SK-N-SH (cell line): ENCODE results near the gene SORCS3. TPM values are rescaled to one million over a fixed set of nuclear protein-coding genes. Genes with fewer than 3 reads are reported as not detected.
A peak's percentile ranks its signal among the peaks of the same experiment; 100 is the strongest.

ENCODE experiments used
- CTCF ChIA-PET: fragments of 300-600, 350-600 bp; formaldehyde crosslinking; extraction: SDS; loops from one replicate; lab custom pipeline; 2021; lab: Yijun Ruan, JAX
- POLR2A ChIA-PET: fragments of 350-600 bp; sonication (Branson Sonifier 250); formaldehyde crosslinking; extraction: SDS; loops from one replicate; lab custom pipeline; 2020; ENCODE audit warnings: antibody characterized with exemption, inconsistent platforms; lab: Yijun Ruan, JAX
- DNase-seq: peaks from one replicate; pipeline ENCODE4 v3.0.0; 2012
- H2AFZ ChIP-seq: fragments of 200-600 bp; sonication (generic); 2 replicates; pipeline ENCODE4 v1.8.1; 2016; ENCODE audit warnings: antibody characterized with exemption, mild to moderate bottlenecking, low read depth
- H3F3A ChIP-seq: fragments of 200-600 bp; sonication (generic); replicated peaks from 2 replicates; pipeline ENCODE3; 2016; ENCODE audit warnings: antibody characterized with exemption, mild to moderate bottlenecking; ENCODE audit not compliant: insufficient read depth
- H3K27ac ChIP-seq, 2 experiments: fragments of 200-500 bp in 1 of 2; fragments of 200-600 bp in 1 of 2; sonication (Bioruptor generic) in 1 of 2; sonication (generic), shearing (Covaris generic) in 1 of 2; 2 replicates each; pipeline versions ENCODE4 v1.5.1 to v1.6.1; 2014 to 2016; ENCODE audit warnings: low read depth in 2 of 2, inconsistent platforms in 1 of 2, low read length in 1 of 2, mild to moderate bottlenecking in 1 of 2, mixed read lengths in 1 of 2
- H3K27me3 ChIP-seq: fragments of 200-600 bp; sonication (generic), shearing (Covaris generic); 2 replicates; pipeline ENCODE4 v1.6.1; 2016; ENCODE audit warnings: mixed run types; ENCODE audit not compliant: insufficient read depth
- H3K36me3 ChIP-seq, 2 experiments: fragments of 200-500 bp in 1 of 2; fragments of 200-600 bp in 1 of 2; sonication (Bioruptor generic) in 1 of 2; sonication (generic) in 1 of 2; replicated peaks in 1 of 2; 2 replicates each; pipeline versions ENCODE3 to v1.5.1; 2014 to 2016; ENCODE audit warnings: low read length in 1 of 2, mild to moderate bottlenecking in 1 of 2; ENCODE audit not compliant: insufficient read depth in 2 of 2, control insufficient read depth in 1 of 2
- H3K4me1 ChIP-seq, 2 experiments: fragments of 200-500 bp in 1 of 2; fragments of 200-600 bp in 1 of 2; sonication (Bioruptor generic) in 1 of 2; sonication (generic), shearing (Covaris generic) in 1 of 2; 2 replicates each; pipeline versions ENCODE4 v1.5.1 to v1.6.1; 2014 to 2016; ENCODE audit warnings: low read depth in 1 of 2, low read length in 1 of 2, mixed run types in 1 of 2; ENCODE audit not compliant: insufficient read depth in 2 of 2, control insufficient read depth in 1 of 2
- H3K4me2 ChIP-seq: fragments of 200-600 bp; sonication (generic), shearing (Covaris generic); 2 replicates; pipeline ENCODE4 v1.6.1; 2017; ENCODE audit warnings: mixed run types
- H3K4me3 ChIP-seq, 2 experiments: fragments of 200-500 bp in 1 of 2; fragments of 200-600 bp in 1 of 2; sonication (Bioruptor generic) in 1 of 2; sonication (generic), shearing (Covaris generic) in 1 of 2; 2 replicates each; pipeline versions ENCODE4 v1.5.1 to v1.8.1; 2014 to 2016; ENCODE audit warnings: low read depth in 2 of 2, inconsistent platforms in 1 of 2, low read length in 1 of 2, mild to moderate bottlenecking in 1 of 2, mixed read lengths in 1 of 2, moderate library complexity in 1 of 2
- H3K79me2 ChIP-seq: fragments of 200-600 bp; sonication (generic); 2 replicates; pipeline ENCODE4 v1.8.1; 2017; ENCODE audit warnings: mild to moderate bottlenecking; ENCODE audit not compliant: insufficient read depth
- H3K9ac ChIP-seq: fragments of 200-600 bp; sonication (generic); 2 replicates; pipeline ENCODE4 v1.6.1; 2017; ENCODE audit warnings: mixed run types
- H3K9me2 ChIP-seq: fragments of 200-600 bp; sonication (generic); 2 replicates; pipeline ENCODE4 v1.6.1; 2017; ENCODE audit warnings: mixed run types
- H3K9me3 ChIP-seq: fragments of 200-600 bp; sonication (generic); 2 replicates; pipeline ENCODE4 v1.6.1; 2017; ENCODE audit warnings: mixed run types, mild to moderate bottlenecking, moderate library complexity
- H4K20me1 ChIP-seq: fragments of 200-600 bp; sonication (generic); 2 replicates; pipeline ENCODE4 v1.6.1; 2017; ENCODE audit warnings: mild to moderate bottlenecking, mixed run types; ENCODE audit not compliant: insufficient read depth
- CHD2 ChIP-seq: fragments of 150-350 bp; IDR thresholded peaks from 2 replicates; pipeline ENCODE4 v1.6.1; 2018; ENCODE audit warnings: low read length; ENCODE audit not compliant: partially characterized antibody
- FOXJ3 ChIP-seq: sonication (generic); formaldehyde crosslinking; IDR thresholded peaks from 2 replicates; pipeline ENCODE4 v1.5.1; 2020; ENCODE audit warnings: mild to moderate bottlenecking, missing genetic modification reagents
- FOXM1 ChIP-seq: IDR thresholded peaks from 2 replicates; pipeline ENCODE4 v1.4.0; 2012; ENCODE audit warnings: low read depth, mild to moderate bottlenecking
- GABPA ChIP-seq: IDR thresholded peaks from 2 replicates; pipeline ENCODE4 v1.4.0; 2012; ENCODE audit warnings: low read depth, mild to moderate bottlenecking
- GATA2 ChIP-seq: sonication (generic); formaldehyde crosslinking; IDR thresholded peaks from 2 replicates; pipeline ENCODE4 v1.5.0; 2020; ENCODE audit warnings: mild to moderate bottlenecking, missing genetic modification reagents
- MEF2A ChIP-seq: IDR thresholded peaks from 2 replicates; pipeline ENCODE4 v1.4.0; 2012; ENCODE audit warnings: low read depth, borderline replicate concordance
- NFIC ChIP-seq: IDR thresholded peaks from 2 replicates; pipeline ENCODE4 v1.4.0; 2012; ENCODE audit warnings: borderline replicate concordance
- POLR2AphosphoS5 ChIP-seq: IDR thresholded peaks from 2 replicates; pipeline ENCODE4 v1.6.1; 2012; ENCODE audit warnings: low read depth, low read length
- RAD21 ChIP-seq: IDR thresholded peaks from 2 replicates; pipeline ENCODE4 v1.6.1; 2012; ENCODE audit warnings: mild to moderate bottlenecking, low read length
- SMC3 ChIP-seq: IDR thresholded peaks from 2 replicates; pipeline ENCODE4 v1.6.1; 2012; ENCODE audit warnings: low read depth, low read length, improper control_type of control experiment
- TEAD4 ChIP-seq: IDR thresholded peaks from 2 replicates; pipeline ENCODE4 v1.4.0; 2012; ENCODE audit warnings: mild to moderate bottlenecking, borderline replicate concordance; ENCODE audit not compliant: insufficient read depth
- WGBS: methylation state at CpG from one replicate; pipeline ENCODE4 v1.1.6; 2017; ENCODE audit warnings: low lambda C conversion rate; 5-methylcytosine and 5-hydroxymethylcytosine counted together
- polyA plus RNA-seq, 3 experiments: library from polyadenylated mRNA; depleted of rRNA; stranded (reverse); fragments of >200 nt; gene quantifications; 2 replicates each; pipeline ENCODE4 v1.2.3, GENCODE V29; 2012
- TF ChIP-seq, protein P1 (sequence below): fragments of 150-350 bp; IDR thresholded peaks from 2 replicates; pipeline ENCODE4 v1.6.1; 2017; ENCODE audit warnings: antibody characterized with exemption, low read length, low read depth, borderline replicate concordance
- TF ChIP-seq, protein P2 (sequence below): IDR thresholded peaks from 2 replicates; pipeline ENCODE4 v1.4.0; 2012; ENCODE audit warnings: low read depth
- TF ChIP-seq, protein P3 (sequence below): fragments of 200-600 bp; sonication (generic); IDR thresholded peaks from 2 replicates; pipeline ENCODE4 v1.6.1; 2017; ENCODE audit warnings: antibody characterized with exemption, mild to moderate bottlenecking, moderate library complexity
- TF ChIP-seq, protein P4 (sequence below): IDR thresholded peaks from 2 replicates; pipeline ENCODE4 v1.4.0; 2012; ENCODE audit warnings: low read depth, borderline replicate concordance

Gene SORCS3
- polyA plus RNA-seq, 1 of the 3 experiments (the other 2 are of a cell fraction), result not detected

DNA sequence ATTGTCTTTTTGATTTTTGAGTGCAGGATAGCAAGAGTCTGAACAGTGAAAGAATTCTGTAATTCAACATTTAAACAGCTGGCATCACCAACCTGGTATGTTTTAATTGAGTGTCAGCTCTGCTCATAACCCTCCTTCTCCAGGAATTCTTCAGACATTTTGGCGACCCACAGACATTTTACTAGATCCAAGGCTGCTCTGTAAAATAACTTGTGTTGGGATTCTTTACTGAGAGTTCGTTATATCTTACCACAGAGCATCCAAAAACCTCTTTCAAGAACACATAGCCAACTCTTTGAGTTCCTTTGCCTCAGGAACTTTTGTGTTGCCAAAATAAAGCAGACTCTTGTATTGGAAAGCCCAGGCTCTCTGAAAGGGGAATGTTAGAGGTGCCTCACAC lies 27.7 kb upstream of the SORCS3 start:
- Histone ChIP-seq H3K36me3 (no peaks in the 10 kb centered on the region), H4K20me1 (no peaks in the 10 kb centered on the region), H3K9me2 (no peaks in the 10 kb centered on the region), H3K9me3 (no peaks in the 10 kb centered on the region), H3K27me3 (no peaks in the 10 kb centered on the region), H3K4me2 (no peak overlapping the region), H3F3A (no peaks in the 10 kb centered on the region), H3K4me3 (no peak overlapping the region), H3K79me2 (no peaks in the 10 kb centered on the region), H3K9ac (no peak overlapping the region), H2AFZ (no peak overlapping the region), H3K27ac (no peak overlapping the region), H3K4me1 (no peaks in the 10 kb centered on the region; a peak in 1 of 4 replicates)
- TF ChIP-seq GABPA, result no peak
- TF ChIP-seq GATA2, result no peak
- no peak for TF ChIP-seq SMC3
- TF ChIP-seq, protein P1, sequence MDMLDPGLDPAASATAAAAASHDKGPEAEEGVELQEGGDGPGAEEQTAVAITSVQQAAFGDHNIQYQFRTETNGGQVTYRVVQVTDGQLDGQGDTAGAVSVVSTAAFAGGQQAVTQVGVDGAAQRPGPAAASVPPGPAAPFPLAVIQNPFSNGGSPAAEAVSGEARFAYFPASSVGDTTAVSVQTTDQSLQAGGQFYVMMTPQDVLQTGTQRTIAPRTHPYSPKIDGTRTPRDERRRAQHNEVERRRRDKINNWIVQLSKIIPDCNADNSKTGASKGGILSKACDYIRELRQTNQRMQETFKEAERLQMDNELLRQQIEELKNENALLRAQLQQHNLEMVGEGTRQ, result no peak
- no peak for TF ChIP-seq TEAD4
- TF ChIP-seq, protein P2, sequence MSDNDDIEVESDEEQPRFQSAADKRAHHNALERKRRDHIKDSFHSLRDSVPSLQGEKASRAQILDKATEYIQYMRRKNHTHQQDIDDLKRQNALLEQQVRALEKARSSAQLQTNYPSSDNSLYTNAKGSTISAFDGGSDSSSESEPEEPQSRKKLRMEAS, result no peak
- TF ChIP-seq FOXM1, result no peak
- TF ChIP-seq CHD2, result no peak
- DNase-seq, result no peak
- CTCF ChIA-PET, result interaction anchor here (0.7 to 10.3 kb wide), 15 partner anchors 9 to 322 kb away, joined by 3 to 111 read pairs (median 4); partner anchors contain the start of gene SORCS3
- POLR2A ChIA-PET, result no interaction called here
- WGBS, result 32% methylated on average over 2 of the region's 2 CpGs

DNA sequence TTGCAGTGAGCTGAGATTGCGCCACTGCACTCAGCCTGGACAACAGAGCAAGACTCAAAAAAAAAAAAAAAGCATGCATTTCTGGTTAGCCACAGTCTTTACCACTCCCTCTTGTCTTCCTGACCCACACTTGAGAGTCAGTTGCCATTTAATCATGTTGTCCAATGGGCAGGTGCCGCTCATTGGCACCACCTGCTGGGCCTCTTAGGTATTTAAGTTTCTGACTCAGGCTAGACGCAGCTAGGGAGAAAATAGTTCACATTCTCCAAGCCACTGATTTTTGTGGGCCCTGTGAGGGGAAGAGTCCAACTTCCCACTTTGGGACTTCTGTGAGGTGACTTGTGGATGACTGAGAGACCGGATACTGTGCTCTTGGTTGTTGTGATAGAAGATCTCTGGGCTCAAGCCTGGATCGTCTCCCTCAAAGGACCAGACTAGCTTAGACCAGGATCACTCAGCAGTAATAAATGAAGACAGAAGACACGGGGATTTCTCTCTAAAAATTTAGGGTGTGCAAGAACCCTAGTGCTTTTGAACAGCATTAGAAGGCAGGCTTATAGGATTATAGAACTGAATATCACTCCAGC lies 26.8 kb upstream of the SORCS3 start:
- Histone ChIP-seq H3K9me2 (no peaks in the 10 kb centered on the region), H3F3A (no peaks in the 10 kb centered on the region), H3K4me2 (no peak overlapping the region), H4K20me1 (no peaks in the 10 kb centered on the region), H3K9ac (no peak overlapping the region), H3K4me3 (no peak overlapping the region), H2AFZ (no peak overlapping the region), H3K9me3 (no peaks in the 10 kb centered on the region), H3K79me2 (no peaks in the 10 kb centered on the region), H3K36me3 (no peaks in the 10 kb centered on the region), H3K27me3 (no peaks in the 10 kb centered on the region; the same call in 1 of the 2 replicates), H3K4me1 (no peaks in the 10 kb centered on the region; a peak in 1 of 4 replicates), H3K27ac (no peak overlapping the region)
- CTCF ChIA-PET, result interaction anchor here (0.6 to 10.3 kb wide), 22 partner anchors 8 to 263 kb away, joined by 3 to 111 read pairs (median 3); partner anchors contain the start of gene SORCS3
- peak; percentile 52 for DNase-seq
- WGBS, result 32% methylated on average over 6 of the region's 6 CpGs
- POLR2A ChIA-PET, result no interaction called here
- no peak for TF ChIP-seq NFIC
- no peak for TF ChIP-seq FOXJ3 (CRISPR knock-in tag)
- TF ChIP-seq RAD21, result peak; percentile 72
- peak; percentile 79 for TF ChIP-seq SMC3
- TF ChIP-seq, protein P3, sequence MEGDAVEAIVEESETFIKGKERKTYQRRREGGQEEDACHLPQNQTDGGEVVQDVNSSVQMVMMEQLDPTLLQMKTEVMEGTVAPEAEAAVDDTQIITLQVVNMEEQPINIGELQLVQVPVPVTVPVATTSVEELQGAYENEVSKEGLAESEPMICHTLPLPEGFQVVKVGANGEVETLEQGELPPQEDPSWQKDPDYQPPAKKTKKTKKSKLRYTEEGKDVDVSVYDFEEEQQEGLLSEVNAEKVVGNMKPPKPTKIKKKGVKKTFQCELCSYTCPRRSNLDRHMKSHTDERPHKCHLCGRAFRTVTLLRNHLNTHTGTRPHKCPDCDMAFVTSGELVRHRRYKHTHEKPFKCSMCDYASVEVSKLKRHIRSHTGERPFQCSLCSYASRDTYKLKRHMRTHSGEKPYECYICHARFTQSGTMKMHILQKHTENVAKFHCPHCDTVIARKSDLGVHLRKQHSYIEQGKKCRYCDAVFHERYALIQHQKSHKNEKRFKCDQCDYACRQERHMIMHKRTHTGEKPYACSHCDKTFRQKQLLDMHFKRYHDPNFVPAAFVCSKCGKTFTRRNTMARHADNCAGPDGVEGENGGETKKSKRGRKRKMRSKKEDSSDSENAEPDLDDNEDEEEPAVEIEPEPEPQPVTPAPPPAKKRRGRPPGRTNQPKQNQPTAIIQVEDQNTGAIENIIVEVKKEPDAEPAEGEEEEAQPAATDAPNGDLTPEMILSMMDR, result peak; percentile 75
- no peak for TF ChIP-seq POLR2AphosphoS5
- TF ChIP-seq, protein P4, sequence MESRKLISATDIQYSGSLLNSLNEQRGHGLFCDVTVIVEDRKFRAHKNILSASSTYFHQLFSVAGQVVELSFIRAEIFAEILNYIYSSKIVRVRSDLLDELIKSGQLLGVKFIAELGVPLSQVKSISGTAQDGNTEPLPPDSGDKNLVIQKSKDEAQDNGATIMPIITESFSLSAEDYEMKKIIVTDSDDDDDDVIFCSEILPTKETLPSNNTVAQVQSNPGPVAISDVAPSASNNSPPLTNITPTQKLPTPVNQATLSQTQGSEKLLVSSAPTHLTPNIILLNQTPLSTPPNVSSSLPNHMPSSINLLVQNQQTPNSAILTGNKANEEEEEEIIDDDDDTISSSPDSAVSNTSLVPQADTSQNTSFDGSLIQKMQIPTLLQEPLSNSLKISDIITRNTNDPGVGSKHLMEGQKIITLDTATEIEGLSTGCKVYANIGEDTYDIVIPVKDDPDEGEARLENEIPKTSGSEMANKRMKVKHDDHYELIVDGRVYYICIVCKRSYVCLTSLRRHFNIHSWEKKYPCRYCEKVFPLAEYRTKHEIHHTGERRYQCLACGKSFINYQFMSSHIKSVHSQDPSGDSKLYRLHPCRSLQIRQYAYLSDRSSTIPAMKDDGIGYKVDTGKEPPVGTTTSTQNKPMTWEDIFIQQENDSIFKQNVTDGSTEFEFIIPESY, result no peak
- TF ChIP-seq MEF2A, result no peak
- no peak for TF ChIP-seq TEAD4
